Gastroesophageal sphincter (tissue), 4 donors: ENCODE data around the gene PCYT1A. TPM values are rescaled to one million over a fixed set of nuclear protein-coding genes. Genes with fewer than 3 reads are reported as not detected.

Experiments
- ATAC-seq: fragments of 150-250 bp; one replicate; pipeline ENCODE4 v1.9.1; 2016; ENCODE audit warnings: mild to moderate bottlenecking, moderate library complexity
- H3K27ac ChIP-seq, 4 donors: fragments of 200-600 bp; sonication (generic) in 3 of 4; 1 replicate in 3 of 4; 2 replicates in 1 of 4; pipeline ENCODE4 v1.5.1; 2016 to 2019
- H3K27me3 ChIP-seq: fragments of 200-600 bp; sonication (generic); one replicate; pipeline ENCODE4 v1.5.1; 2019
- H3K36me3 ChIP-seq, 2 donors: fragments of 200-600 bp; sonication (generic); one replicate each; pipeline ENCODE4 v1.5.1; 2019; ENCODE audit warnings: control low read depth in 1 of 2
- H3K4me1 ChIP-seq, 3 donors: fragments of 200-600 bp; sonication (generic); 1 replicate in 2 of 3; 2 replicates in 1 of 3; pipeline ENCODE4 v1.5.1; 2016 to 2019; ENCODE audit warnings: control low read depth in 2 of 3
- H3K4me3 ChIP-seq, 2 donors: fragments of 200-600 bp; sonication (generic); one replicate each; pipeline ENCODE4 v1.5.1; 2019; ENCODE audit warnings: mild to moderate bottlenecking in 1 of 2, moderate library complexity in 1 of 2
- H3K9me3 ChIP-seq, 3 donors: fragments of 200-600 bp; sonication (generic); one replicate each; pipeline ENCODE4 v1.5.1; 2017 to 2019; ENCODE audit warnings: control low read depth in 2 of 3
- CTCF ChIP-seq, 4 experiments: fragments of 200-600 bp in 2 of 4; fragments of 450-650 bp in 2 of 4; sonication (generic) in 1 of 4; IDR thresholded peaks; one replicate each; pipeline ENCODE4 v1.5.1; 2017 to 2019; ENCODE audit warnings: antibody characterized with exemption in 4 of 4, mild to moderate bottlenecking in 2 of 4, moderate library complexity in 2 of 4
- EP300 ChIP-seq: sonication (generic); formaldehyde crosslinking; IDR thresholded peaks from one replicate; pipeline ENCODE4 v1.6.1; 2017; ENCODE audit warnings: antibody characterized with exemption, mild to moderate bottlenecking
- POLR2A ChIP-seq, 2 donors: fragments of 450-650 bp; IDR thresholded peaks; one replicate each; pipeline ENCODE4 v1.6.1; 2017; ENCODE audit warnings: antibody characterized with exemption in 2 of 2, mild to moderate bottlenecking in 2 of 2, moderate library complexity in 1 of 2
- POLR2AphosphoS5 ChIP-seq: sonication (generic); formaldehyde crosslinking; IDR thresholded peaks from one replicate; pipeline ENCODE4 v1.6.1; 2017; ENCODE audit warnings: antibody characterized with exemption
- WGBS, 2 donors: methylation state at CpG; one replicate each; pipeline ENCODE4 v1.1.5; 2018; ENCODE audit warnings: low coverage in 1 of 2; 5-methylcytosine and 5-hydroxymethylcytosine counted together
- total RNA-seq, 4 donors: library from RNA; depleted of rRNA; stranded (reverse); fragments of >200 nt; gene quantifications; one replicate each; pipeline ENCODE4 v1.1.0, GENCODE V29; 2016

Gene PCYT1A
- total RNA-seq, 4 donors from 2014 or later: 60.3 to 92.6 (median 81.0) TPM

- Histone ChIP-seq H3K27me3 (no peaks in the 10 kb centered on the region), H3K27ac (no peak overlapping the region), H3K9me3 (no peaks in the 10 kb centered on the region), H3K4me1 (peaks cover 0 to 7% (median 0%) of the 10 kb centered on the region in 3 donors), H3K36me3 (no peaks in the 10 kb centered on the region), H3K4me3 (no peak overlapping the region)
- ATAC-seq: no peak
- no peak for TF ChIP-seq CTCF (IDR thresholded peaks at IDR 0.05)
- TF ChIP-seq EP300: no peak
- no peak for TF ChIP-seq POLR2AphosphoS5
- TF ChIP-seq POLR2A (IDR thresholded peaks at IDR 0.05): no peak
- WGBS, 2 donors: 92% methylated on average over 4 of the region's 14 CpGs; no CpG with 5 or more reads in 1 of the 2 donors
Observed at GRCh38 chr3:196195664-196196265, 91.8 kb downstream of the PCYT1A start.

- TF ChIP-seq POLR2A (IDR thresholded peaks at IDR 0.05) (no peak), EP300 (no peak), CTCF (IDR thresholded peaks at IDR 0.05) (no peak), POLR2AphosphoS5 (no peak)
- ATAC-seq: no peak
- Histone ChIP-seq H3K4me1 (peaks cover 0 to 7% (median 0%) of the 10 kb centered on the region in 3 donors), H3K27ac (no peak overlapping the region), H3K36me3 (no peaks in the 10 kb centered on the region), H3K4me3 (no peak overlapping the region), H3K27me3 (no peaks in the 10 kb centered on the region), H3K9me3 (no peaks in the 10 kb centered on the region)
- 80% methylated on average over 1 of the region's 5 CpGs; no CpG with 5 or more reads in 1 of the 2 donors for WGBS, 2 donors
Observed at GRCh38 chr3:196194542-196194915, 93.0 kb downstream of the PCYT1A start.

- WGBS, 2 donors: no CpG with 5 or more reads among the region's 13 CpGs
- Histone ChIP-seq H3K36me3 (no peaks in the 10 kb centered on the region), H3K4me1 (peaks cover 0 to 7% (median 0%) of the 10 kb centered on the region in 3 donors), H3K4me3 (no peak overlapping the region), H3K9me3 (no peaks in the 10 kb centered on the region), H3K27ac (no peak overlapping the region), H3K27me3 (no peaks in the 10 kb centered on the region)
- TF ChIP-seq POLR2A (IDR thresholded peaks at IDR 0.05) (no peak), EP300 (no peak), CTCF (IDR thresholded peaks at IDR 0.05) (no peak), POLR2AphosphoS5 (no peak)
- peak; percentile 30 for ATAC-seq
Observed at GRCh38 chr3:196193736-196194541, 93.6 kb downstream of the PCYT1A start.

- Histone ChIP-seq H3K27ac (no peak overlapping the region), H3K9me3 (no peaks in the 10 kb centered on the region), H3K36me3 (no peaks in the 10 kb centered on the region), H3K4me1 (peaks cover 0 to 7% (median 0%) of the 10 kb centered on the region in 3 donors), H3K27me3 (no peaks in the 10 kb centered on the region), H3K4me3 (no peak overlapping the region)
- TF ChIP-seq POLR2AphosphoS5: no peak
- no peak for TF ChIP-seq POLR2A (IDR thresholded peaks at IDR 0.05)
- TF ChIP-seq EP300: no peak
- no peak for TF ChIP-seq CTCF (IDR thresholded peaks at IDR 0.05)
- WGBS, 2 donors: 75% methylated on average over 5 of the region's 15 CpGs; no CpG with 5 or more reads in 1 of the 2 donors
- ATAC-seq: no peak
Observed at GRCh38 chr3:196193133-196193735, 94.3 kb downstream of the PCYT1A start.
